Measurements from ENCODE around the gene HOXD1. TPM values are rescaled to one million over a fixed set of nuclear protein-coding genes. Genes with fewer than 3 reads are reported as not detected.

The HOXD1 gene
- polyA plus RNA-seq (ENCODE audit: insufficient read length): 2.6 TPM

DNA sequence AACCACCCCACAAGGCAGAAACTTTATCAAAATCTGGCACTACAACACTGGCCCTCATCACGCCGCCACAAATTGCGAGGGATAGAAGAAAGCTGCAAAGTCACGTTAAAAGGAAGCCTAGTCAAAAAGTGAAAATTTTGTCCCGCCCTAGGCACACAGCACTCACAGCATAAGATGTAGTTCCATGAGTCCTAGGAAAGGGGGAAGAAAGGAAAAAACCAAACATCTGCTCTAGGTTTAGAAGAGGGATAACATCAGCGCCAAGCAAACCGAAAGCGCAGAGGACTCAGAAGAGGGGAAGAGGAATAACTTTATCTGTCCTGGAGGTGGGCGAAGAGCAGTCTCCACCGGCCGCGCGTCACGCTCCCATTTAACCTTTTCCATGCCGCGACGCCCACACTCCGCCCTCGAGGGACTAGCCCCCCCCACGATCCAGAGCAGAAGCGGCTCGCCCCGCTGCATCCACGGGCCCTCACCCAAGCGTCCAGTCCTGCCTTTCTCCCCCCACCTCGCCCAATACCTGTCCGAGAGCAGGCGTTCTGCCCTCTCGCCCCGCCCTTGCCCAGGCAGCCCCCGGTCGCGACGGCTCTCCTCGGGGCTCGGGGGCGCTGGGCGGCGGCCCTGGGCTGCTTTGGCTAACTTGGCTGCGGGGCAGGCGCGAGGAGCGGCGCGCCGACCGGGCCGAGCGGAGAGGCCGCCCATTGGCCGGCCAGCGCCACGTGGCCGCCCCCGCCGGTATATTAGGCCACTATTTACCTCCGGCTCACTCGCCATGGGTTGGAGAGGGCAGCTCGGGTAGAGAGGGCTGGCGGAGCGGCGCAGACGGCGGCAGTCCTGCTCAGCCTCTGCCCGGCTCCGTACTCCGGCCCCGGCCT, at the start of gene HOXD1:
TSS of gene HOXD1 (plus strand) at position 770 of the 875 bp plus-strand sequence. CDS start 134 bp downstream, outside the sequence.
- DNase-seq (ENCODE audit: low read depth): no peak

DNA sequence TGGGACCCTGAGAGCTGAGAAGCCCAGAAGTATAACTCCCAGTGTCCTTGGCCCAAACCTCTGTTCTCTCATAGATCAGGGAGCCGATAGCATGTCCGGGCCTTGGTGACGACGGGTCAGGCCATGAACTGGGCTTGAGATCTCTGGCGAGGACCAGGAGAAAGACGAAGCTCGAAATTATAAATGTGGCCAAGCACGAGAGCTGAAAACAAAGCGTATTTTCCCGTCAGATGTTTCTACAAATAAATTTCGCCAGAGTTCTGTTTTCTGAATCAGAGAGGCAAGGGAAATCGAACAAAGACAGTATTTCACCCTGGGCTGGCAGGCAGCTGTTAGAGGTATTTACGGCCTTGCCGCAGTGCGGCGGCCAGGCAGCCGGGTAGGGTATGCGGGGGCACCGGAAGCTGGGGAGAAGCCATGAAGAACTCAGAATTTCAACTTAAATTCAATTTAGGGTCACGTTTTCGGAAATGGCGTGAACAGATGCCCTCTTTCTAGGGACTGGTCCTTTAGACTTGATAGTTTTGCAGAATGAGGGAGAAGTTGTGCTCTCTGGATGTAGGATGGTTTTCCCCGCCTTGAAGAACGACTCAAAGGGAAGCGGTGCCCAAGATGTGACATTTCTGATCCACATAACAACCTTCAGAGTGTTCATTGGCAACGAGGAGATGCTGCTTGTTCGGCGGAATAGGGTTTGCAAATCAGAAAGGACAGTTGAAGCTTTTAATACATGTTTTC, 49.4 kb upstream of the HOXD1 start:
- DNase-seq (ENCODE audit: low read depth): no peak

DNA sequence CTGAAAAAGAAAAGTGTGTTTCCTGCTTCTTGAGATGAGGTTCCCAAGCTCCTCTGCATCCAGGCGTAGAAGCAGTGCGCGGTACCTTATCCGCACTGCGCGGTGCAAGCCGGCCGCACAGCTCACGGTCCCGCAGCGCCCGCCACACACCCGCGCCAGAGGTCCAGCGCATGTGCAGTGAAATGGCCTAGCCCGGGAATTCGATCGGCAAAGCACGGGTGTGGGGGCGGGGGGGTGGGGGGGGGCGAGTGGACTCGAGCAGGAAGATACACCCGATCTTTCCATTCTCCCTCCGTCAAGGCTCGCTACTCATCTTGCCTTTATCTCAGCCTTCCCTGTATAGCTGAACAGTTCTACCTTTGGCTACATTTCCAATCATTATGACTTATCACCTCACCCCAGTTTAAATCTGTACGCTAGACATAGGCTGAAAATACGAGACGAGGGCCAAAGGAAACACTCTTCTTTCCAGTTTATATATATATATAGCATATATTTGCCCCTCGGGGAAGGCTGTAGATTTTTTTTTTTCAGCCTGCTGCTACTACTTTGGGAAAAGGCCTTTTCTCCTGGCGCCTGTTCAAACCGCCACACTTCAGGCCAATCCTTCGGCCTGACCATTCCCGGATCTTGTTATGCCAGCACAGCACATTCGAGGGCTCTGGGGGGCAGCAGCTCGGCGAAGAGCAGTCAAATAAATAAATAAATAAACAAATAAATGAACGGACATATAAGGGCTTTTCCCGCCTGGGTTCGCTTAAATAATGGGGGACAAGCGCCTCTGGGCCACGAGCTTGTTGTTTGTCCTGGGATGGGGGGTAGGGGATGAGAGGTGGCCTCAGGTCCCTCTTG, 48.6 kb upstream of the HOXD1 start:
- DNase-seq (ENCODE audit: low read depth): no peak

DNA sequence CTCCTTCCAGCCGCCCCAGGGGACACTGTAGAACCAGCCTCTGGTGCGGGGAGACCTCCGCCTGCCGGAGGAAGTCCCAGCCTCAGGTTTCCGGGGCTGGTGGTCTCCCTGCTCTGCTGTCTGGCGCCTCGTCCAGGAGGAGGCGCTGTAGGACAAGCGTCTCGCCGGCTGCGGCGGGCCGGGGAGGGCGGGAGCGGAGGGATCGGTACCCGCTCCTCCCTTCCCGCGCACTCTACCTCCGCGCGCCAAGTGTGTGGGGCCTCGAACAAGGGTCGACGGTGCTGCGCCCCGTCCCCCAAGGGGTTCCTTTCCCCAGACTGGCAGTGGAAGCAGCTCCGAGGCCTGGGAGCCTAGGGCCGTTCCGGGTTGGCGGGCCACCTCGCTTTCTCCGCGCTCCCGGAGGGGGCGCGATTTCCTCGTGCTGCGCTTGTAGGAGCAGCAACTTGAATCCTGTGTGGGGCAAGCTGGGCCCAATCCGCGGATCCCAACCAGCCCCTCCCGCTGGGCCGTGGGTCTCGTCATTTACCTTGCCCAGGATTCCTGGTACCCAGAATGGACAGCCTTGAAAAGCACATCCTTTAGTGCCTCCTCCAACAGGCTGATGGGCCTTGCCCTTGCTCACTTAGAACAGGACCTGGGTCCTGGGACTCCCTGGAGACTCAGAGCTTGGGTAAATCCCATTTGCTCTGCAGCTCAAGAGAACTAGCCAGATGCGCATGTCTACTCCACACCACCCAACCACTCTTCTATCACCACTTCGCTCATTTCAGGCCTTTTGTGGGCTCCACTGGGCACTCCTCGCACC, 47.8 kb upstream of the HOXD1 start:
- no peak for DNase-seq (ENCODE audit: low read depth)

DNA sequence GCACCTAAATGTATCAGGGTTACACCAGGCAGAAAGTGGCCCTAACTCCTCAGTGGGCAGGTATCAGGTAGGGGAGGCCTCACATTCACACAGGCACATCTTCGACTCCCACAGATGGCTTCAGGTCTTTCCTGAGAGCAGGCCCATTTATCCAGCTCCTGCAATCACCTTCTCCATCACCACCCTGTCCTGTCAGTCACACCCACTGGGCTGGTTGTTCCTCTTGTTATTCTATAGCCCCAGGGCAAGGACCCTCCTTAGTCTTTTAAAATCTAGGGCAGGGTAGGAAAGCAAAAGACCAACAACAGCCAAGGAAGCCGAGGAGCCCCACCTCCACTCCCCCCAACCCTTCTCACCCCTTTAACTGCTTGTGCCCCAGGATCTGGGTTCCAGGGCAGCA, 46.2 kb upstream of the HOXD1 start:
- DNase-seq (ENCODE audit: low read depth): no peak

DNA sequence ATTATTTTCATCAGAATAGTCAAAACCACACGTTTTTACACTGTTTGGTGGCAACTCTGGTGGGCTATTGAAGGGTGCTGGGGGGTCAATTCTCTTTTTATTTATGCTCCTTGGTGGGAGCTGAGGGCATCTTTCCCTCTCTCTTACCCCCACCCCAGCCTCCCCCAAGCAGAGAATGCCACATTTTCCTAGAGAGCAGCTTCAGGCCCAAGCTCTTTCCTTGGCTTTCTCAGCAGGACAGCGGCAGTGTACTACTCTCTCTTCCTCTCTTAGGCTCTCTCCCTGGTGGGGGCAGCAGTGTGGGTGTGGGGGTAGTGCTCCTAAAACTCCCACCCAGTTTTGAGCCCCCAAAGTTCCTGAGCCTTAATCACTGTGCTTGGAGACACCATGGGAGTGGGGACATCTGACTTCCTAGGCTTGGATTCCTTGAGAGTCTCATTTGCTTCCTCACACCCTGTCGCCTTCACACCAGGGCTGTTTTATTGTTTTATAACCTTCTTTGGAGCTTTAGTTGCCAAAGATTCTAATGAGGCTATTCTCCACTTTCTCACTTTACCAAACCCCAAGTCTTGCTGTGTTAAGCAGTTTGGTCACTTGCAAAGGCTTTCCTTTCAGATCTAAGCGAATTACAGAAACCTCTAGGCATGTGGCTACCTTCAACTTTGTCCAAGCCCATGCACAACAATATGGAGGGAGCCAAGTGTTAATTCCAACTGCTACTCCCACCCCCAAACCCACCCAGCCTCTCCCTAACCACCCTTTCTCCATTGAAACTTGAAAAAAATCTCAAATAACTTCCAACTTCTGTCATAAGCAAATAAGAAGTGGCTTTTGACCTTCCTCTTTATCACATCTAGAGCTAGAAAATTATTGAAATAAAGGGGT, 43.1 kb upstream of the HOXD1 start:
- no peak for DNase-seq (ENCODE audit: low read depth)

DNA sequence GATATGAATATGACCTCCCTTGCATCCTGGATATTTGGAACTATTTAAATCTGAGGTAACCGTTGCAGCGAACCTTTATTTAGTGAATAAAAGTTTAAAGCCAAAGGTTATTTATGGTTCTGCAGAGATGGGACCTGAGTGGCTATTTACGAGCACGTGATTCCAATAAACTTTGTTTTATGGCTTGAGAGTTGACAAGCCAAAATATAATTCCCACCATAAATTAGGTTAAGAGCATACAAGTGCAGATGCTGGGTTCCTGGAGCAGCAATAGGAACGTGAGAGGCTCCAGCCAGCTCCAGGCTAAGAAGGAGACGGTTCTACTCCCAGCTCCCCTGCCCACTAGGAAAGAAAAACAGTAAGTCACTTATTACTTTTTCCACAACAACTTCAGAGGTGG, 42.4 kb upstream of the HOXD1 start:
- no peak for DNase-seq (ENCODE audit: low read depth)

DNA sequence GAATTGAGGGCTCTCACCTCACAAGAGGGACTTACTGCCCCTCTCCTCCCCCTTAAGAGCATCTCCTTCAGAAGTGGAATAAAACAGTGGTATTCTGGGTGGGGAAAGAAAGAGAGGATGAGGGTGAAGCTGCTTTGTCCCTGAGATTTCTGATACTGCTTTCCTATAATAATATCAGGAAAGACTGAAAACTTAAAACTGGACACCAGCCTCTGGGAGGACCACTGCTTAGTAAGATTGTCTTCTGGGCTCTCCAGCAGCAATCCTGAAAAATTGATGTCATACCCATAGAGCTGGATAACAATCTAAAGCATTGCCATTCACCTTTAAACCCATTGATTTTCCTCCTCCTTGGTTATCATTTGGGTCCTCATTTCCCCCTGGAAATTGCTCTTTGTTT, 41.8 kb upstream of the HOXD1 start:
- no peak for DNase-seq (ENCODE audit: low read depth)

DNA sequence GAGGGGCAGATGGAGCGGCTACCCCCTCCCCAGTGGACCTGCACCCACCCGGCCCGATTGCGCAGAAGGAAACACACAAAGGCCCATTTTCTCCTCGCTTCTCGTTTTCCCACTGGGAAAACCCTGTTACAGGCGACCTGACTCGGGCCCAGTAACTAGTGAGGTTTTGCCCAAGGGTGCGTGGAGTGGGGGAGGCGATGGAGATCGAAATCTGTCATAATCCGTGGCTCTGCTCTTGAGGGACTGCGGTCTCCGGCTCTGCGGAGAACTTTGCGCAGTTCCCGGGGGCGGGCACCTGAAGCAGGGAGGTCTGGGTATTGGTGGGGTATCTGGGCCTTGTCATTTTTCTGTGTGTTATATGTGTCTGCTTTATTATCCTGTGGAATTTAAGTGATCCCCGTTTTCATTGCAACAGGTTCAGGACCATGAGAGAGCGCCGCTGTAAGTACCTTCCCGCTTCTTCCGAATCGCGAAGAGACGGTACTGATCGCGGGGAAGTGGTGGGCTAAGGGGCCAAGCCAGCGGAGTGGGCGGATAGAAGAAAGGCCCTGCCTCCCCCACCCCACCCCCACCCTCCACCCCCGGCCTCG, 41.2 kb upstream of the HOXD1 start:
- DNase-seq (ENCODE audit: low read depth): no peak

DNA sequence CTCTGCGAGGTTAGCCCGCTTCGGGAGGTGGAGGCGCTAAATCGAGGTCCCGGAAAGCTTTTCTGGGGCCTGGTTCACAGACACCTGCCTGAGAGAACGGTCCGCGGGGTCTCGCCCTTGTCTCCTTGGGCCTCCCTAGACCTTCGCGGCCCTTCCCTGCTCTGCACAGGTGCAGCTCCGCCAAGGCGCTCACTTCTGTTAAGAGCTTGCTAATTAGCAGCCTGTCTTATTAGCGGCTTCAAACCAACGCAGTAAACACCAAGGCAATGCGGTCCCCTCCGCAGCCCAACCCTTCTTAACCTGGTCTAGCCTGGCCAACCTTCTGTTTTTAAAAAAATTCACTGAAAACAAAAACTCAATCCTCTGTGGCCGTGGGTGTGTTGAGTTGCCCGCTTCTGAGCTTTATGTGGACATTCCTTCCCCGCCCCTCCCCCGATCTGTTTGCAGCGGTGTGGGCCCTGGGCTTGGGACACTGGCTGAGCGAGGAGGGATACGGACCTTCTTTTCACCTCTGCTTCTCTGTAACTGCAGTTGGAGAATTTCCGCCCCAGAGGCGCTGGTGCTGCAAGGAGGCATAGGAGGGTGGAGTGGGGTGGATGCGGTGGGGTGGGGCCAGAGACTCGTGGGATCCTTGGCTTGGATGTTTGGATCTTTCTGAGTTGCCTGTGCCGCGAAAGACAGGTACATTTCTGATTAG, 40.5 kb upstream of the HOXD1 start:
- no peak for DNase-seq (ENCODE audit: low read depth)

DNA sequence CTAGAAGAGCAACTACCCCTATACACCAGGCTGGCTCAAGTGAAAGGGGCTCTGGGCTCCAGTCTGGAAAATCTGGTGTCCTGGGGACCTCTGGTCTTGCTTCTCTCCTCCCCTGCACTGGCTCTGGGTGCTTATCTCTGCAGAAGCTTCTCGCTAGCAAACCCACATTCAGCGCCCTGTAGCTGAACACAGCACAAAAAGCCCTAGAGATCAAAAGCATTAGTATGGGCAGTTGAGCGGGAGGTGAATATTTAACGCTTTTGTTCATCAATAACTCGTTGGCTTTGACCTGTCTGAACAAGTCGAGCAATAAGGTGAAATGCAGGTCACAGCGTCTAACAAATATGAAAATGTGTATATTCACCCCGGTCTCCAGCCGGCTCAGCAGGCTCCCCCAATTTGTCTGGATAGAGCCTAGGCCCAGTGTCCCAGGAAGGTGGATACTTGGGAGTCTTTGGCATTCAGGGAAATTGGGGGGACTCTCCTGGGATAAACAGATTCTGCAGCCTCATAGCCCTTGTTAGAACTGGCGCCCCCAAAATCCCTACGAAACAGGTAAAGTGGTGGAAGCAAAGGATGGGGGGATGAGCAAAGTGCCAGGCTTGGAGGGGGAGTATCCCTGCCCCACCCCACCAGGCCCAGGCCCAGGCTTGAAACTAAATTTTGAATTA, 39.6 kb upstream of the HOXD1 start:
- no peak for DNase-seq (ENCODE audit: low read depth)

DNA sequence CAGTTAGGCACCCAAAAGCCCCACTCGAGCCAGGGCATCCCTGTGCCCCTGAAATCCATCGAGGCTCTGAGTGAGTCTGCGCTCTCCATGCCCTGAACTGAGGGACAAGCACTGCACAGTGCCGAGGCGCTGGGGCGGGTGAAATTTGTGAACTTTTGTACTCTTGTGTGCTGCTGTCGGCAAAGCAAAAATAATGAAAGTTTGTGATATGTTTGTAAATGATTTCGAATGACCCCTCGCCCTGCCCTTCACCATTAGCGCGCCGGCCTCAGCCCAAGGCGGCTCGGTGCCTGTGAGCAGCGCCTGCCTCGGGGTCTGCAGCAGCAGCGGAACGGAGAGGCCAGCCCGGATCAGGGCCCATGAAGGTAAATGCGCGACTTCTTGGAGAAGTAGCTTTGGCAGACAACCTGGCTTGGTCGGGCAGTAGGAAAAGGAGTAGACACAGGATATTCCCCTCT, 39.0 kb upstream of the HOXD1 start:
- no peak for DNase-seq (ENCODE audit: low read depth)

DNA sequence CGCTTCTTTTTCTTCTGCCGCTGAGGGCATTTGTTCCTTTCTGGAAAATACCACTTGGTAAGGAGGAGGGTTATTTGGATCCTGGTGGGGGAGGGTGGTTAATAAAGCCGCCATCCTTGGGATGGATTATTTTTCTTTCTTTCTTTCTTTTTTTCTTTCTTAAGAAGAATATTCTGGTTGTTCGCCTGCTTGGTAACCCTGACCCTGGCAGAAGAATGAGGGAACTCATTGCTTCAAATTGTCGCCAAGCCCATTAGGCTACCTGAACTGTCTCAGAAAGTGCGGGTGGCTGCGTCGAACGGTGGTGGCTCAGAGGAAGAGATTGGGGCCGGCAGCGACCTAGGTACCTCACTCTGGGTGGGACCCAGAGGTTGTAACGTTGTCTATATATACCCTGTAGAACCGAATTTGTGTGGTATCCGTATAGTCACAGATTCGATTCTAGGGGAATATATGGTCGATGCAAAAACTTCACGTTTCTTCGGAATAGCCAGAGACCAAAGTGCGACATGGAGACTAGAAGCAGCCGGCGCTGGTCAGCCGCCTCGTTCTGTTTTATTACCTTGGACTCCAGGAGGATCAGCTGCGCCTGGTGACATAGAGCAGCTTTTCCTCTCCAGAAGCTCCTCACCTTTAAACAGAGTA, 38.4 kb upstream of the HOXD1 start:
- no peak for DNase-seq (ENCODE audit: low read depth)

DNA sequence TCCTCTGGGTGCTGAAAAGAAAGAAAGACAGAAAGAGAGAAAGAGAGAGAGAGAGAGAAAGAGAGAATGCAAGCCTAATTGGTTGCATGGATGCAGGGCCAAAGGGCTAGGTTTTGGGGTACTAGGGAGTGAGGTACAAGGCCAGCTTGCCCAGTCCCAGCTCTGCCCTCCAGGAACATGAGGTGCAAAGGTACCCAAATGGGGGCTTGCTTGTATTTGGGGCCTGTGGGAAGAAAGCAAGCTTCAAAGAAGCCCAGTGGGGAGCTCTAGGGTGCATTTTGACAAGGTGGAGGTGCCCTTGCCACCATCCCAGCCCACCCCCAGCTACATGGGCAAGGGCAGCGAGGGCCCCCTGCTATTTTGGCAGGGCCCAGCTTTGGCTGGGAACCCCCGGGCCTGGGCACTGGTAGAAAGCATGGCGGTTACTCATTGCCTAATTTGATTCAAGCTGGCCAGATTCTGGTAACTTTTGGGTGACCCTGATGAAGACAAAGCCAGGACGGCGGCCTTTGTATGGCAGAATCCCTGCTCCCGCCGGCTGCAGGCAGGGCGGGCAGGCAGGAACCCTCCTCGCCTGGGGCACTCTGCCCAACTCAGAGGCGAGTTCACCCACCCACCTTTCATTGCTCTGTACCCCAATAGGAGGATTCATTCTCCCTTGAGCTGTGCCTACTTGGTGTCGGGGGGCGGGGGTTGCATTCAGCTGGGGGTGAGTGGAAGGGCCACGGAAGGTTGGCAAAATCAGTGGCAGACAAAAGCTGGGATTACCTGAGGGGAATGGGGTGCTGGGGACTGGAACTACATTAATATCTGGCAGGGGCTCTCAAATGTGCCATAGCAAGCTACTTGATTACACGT, 37.7 kb upstream of the HOXD1 start:
- no peak for DNase-seq (ENCODE audit: low read depth)

DNA sequence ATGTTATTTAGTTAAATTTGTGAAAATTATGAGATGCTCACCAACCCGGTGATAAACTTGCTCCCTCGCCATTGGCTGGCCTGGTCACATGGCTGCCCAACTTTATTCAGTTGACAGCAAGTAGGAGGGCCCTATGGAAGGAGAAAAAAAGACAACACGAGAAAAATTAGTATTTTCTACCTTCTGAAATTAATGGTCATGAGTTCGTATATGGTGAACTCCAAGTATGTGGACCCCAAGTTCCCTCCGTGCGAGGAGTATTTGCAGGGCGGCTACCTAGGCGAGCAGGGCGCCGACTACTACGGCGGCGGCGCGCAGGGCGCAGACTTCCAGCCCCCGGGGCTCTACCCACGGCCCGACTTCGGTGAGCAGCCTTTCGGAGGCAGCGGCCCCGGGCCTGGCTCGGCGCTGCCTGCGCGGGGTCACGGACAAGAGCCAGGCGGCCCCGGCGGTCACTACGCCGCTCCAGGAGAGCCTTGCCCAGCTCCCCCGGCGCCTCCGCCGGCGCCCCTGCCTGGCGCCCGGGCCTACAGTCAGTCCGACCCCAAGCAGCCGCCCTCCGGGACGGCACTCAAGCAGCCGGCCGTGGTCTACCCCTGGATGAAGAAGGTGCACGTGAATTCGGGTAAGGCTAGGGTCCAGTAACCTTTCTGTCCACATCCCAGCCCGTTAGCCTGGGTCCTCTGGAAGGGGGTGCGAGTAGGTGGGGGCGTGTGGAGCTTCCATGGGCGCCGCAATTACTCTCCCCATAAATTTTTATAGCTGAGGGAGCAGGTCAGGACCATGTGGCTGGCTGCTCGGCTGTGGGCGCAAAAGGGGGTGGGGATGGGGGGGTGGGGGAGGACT, 36.8 kb upstream of the HOXD1 start, which contains the start of gene HOXD4:
TSS of gene HOXD4 (plus strand) at position 109 of the 846 bp plus-strand sequence. CDS start at position 193, 84 bp downstream.
- DNase-seq (ENCODE audit: low read depth): no peak

Measured in forelimb muscle (tissue), 1 donor.